IMR-90 (cell line): ENCODE measurements around the gene DCANP1. TPM values are rescaled to one million over a fixed set of nuclear protein-coding genes. Genes with fewer than 3 reads are reported as not detected.

ENCODE experiments used
- ATAC-seq: fragments of 200-7000 bp; cut with Tn5 transposase; 2 replicates; pipeline ENCODE4 v1.9.1; 2020; ENCODE audit warnings: low read depth, mild to moderate bottlenecking, moderate library complexity
- BruUV-seq: library from RNA; stranded (reverse); fragments of 400-500 nt; replicated peaks from 2 replicates; lab custom pipeline; 2021; lab: Mats Ljungman, UMichigan
- CTCF ChIA-PET: fragments of 300-600 bp; formaldehyde crosslinking; extraction: SDS; loops from one replicate; lab custom pipeline; 2021; ENCODE audit warnings: antibody characterized with exemption; lab: Yijun Ruan, JAX
- POLR2A ChIA-PET: fragments of 300-600 bp; sonication (Branson Sonifier 250); formaldehyde crosslinking; loops from one replicate; lab custom pipeline; 2022; ENCODE audit warnings: antibody characterized with exemption; ENCODE audit not compliant: unreplicated experiment; lab: Charles Lee
- DNase-seq: peaks from one replicate; pipeline ENCODE4 v3.0.0; 2013
- H2AFZ ChIP-seq: replicated peaks from 2 replicates; pipeline ENCODE3; 2013; ENCODE audit warnings: low read length, mild to moderate bottlenecking; ENCODE audit not compliant: poor library complexity
- H2AK5ac ChIP-seq: 2 replicates; pipeline ENCODE4 v1.6.1; 2013; ENCODE audit warnings: low read depth, low read length, inconsistent platforms
- H2AK9ac ChIP-seq: replicated peaks from 2 replicates; pipeline ENCODE3; 2013; ENCODE audit warnings: mild to moderate bottlenecking, low read depth, low read length, moderate library complexity; ENCODE audit not compliant: poor library complexity
- H2BK120ac ChIP-seq: 2 replicates; pipeline ENCODE4 v1.6.1; 2013; ENCODE audit warnings: low read depth, low read length, inconsistent platforms
- H2BK15ac ChIP-seq: 3 replicates; pipeline ENCODE4 v1.6.1; 2013; ENCODE audit warnings: low read depth, low read length, inconsistent platforms
- H2BK20ac ChIP-seq: 2 replicates; pipeline ENCODE4 v1.6.1; 2013; ENCODE audit warnings: low read depth, mild to moderate bottlenecking, inconsistent platforms, low read length, moderate library complexity
- H2BK5ac ChIP-seq: 2 replicates; pipeline ENCODE4 v1.6.1; 2013; ENCODE audit warnings: mild to moderate bottlenecking, low read depth, low read length, inconsistent platforms; ENCODE audit not compliant: poor library complexity, severe bottlenecking
- H3K14ac ChIP-seq: replicated peaks from 2 replicates; pipeline ENCODE4 v1.6.1; 2013; ENCODE audit warnings: low read depth, low read length, inconsistent platforms
- H3K18ac ChIP-seq: 2 replicates; pipeline ENCODE4 v1.6.1; 2013; ENCODE audit warnings: low read depth, low read length, control low read depth
- H3K23ac ChIP-seq: 2 replicates; pipeline ENCODE4 v1.6.1; 2013; ENCODE audit warnings: low read depth, low read length, inconsistent platforms
- H3K27ac ChIP-seq: 2 replicates; pipeline ENCODE4 v1.5.1; 2013; ENCODE audit warnings: mild to moderate bottlenecking, control low read depth, low read length; ENCODE audit not compliant: insufficient read depth
- H3K27me3 ChIP-seq: 2 replicates; pipeline ENCODE4 v1.6.1; 2013; ENCODE audit warnings: low read length; ENCODE audit not compliant: control insufficient read depth, insufficient read depth
- H3K36me3 ChIP-seq: 2 replicates; pipeline ENCODE4 v1.6.1; 2013; ENCODE audit warnings: low read length, mixed read lengths; ENCODE audit not compliant: control insufficient read depth, insufficient read depth
- H3K4ac ChIP-seq: 2 replicates; pipeline ENCODE4 v1.6.1; 2013; ENCODE audit warnings: low read depth, low read length, inconsistent platforms
- H3K4me1 ChIP-seq: 2 replicates; pipeline ENCODE4 v1.6.1; 2013; ENCODE audit warnings: low read length, mixed read lengths; ENCODE audit not compliant: control insufficient read depth, insufficient read depth
- H3K4me2 ChIP-seq: 2 replicates; pipeline ENCODE4 v1.6.1; 2013; ENCODE audit warnings: low read depth, mild to moderate bottlenecking, control low read depth, low read length, moderate library complexity
- H3K4me3 ChIP-seq: 2 replicates; pipeline ENCODE4 v1.5.1; 2013; ENCODE audit warnings: low read depth, mild to moderate bottlenecking, control low read depth, low read length, moderate library complexity; ENCODE audit not compliant: insufficient read depth
- H3K56ac ChIP-seq: 2 replicates; pipeline ENCODE4 v1.6.1; 2013; ENCODE audit warnings: low read length, inconsistent platforms; ENCODE audit not compliant: insufficient read depth; ENCODE audit errors: extremely low read depth
- H3K79me1 ChIP-seq, 2 experiments: 2 replicates each; pipeline ENCODE4 v1.6.1; 2013; ENCODE audit warnings: low read length in 2 of 2, inconsistent platforms in 1 of 2, low read depth in 1 of 2
- H3K9ac ChIP-seq: 2 replicates; pipeline ENCODE4 v1.6.1; 2013; ENCODE audit warnings: low read depth, low read length, control low read depth
- H3K9me1 ChIP-seq: 2 replicates; pipeline ENCODE4 v1.6.1; 2013; ENCODE audit warnings: low read length, inconsistent platforms; ENCODE audit not compliant: insufficient read depth
- H3K9me3 ChIP-seq: 2 replicates; pipeline ENCODE4 v1.6.1; 2013; ENCODE audit warnings: low read length; ENCODE audit not compliant: control insufficient read depth, insufficient read depth
- H4K20me1 ChIP-seq: 2 replicates; pipeline ENCODE4 v1.6.1; 2013; ENCODE audit warnings: low read length, inconsistent platforms; ENCODE audit not compliant: insufficient read depth
- H4K5ac ChIP-seq: 2 replicates; pipeline ENCODE4 v1.6.1; 2013; ENCODE audit warnings: mild to moderate bottlenecking, low read depth, low read length, control low read depth
- H4K8ac ChIP-seq, 2 experiments: 2 replicates each; pipeline ENCODE4 v1.6.1; 2013; ENCODE audit warnings: low read depth in 2 of 2, low read length in 2 of 2, control low read depth in 1 of 2, inconsistent platforms in 1 of 2
- H4K91ac ChIP-seq: 2 replicates; pipeline ENCODE4 v1.6.1; 2013; ENCODE audit warnings: low read depth, low read length, inconsistent platforms; ENCODE audit not compliant: insufficient read depth
- MAFK ChIP-seq: IDR thresholded peaks from 2 replicates; pipeline ENCODE4 v1.6.1; 2012; ENCODE audit warnings: low read depth, low read length, improper control_type of control experiment
- WGBS, 2 experiments: methylation state at CpG; one replicate each; pipeline versions ENCODE4 v1.1.5 to v1.1.7; 2013; ENCODE audit warnings: missing lambda C conversion rate in 2 of 2; ENCODE audit not compliant: insufficient read length in 1 of 2; ENCODE audit errors: extremely low coverage in 2 of 2; 5-methylcytosine and 5-hydroxymethylcytosine counted together
- dilution Hi-C: fragments of 300-500 bp; cut with HindIII; formaldehyde crosslinking; loops from one replicate; pipeline ENCODE4 v1.14.3; 2018; ENCODE audit warnings: low sequenced_read_pairs; ENCODE audit not compliant: unreplicated experiment
- in situ Hi-C: fragments of 300-500 bp; cut with MboI; formaldehyde crosslinking; loops from 3 replicates; pipeline ENCODE4 v1.14.3; 2019; ENCODE audit warnings: low sequenced_read_pairs, inconsistent platforms, mixed read lengths
- intact Hi-C: fragments of 100-400 bp; cut with micrococcal nuclease; formaldehyde crosslinking; loops from 2 replicates; pipeline ENCODE4 v1.10.0; 2022
- polyA plus RNA-seq, 3 experiments: library from polyadenylated mRNA; depleted of rRNA; stranded (reverse); fragments of >200 nt; gene quantifications; 2 replicates each; pipeline ENCODE4 v1.2.3, GENCODE V29; 2012; ENCODE audit warnings: low replicate concordance in 1 of 3
- total RNA-seq: library from RNA; depleted of rRNA; stranded (reverse); fragments of >200 nt; gene quantifications from 2 replicates; pipeline ENCODE4 v1.2.3, GENCODE V29; 2012

DCANP1 gene
- total and polyA plus RNA-seq, 2 of the 4 experiments (the other 2 are of a cell fraction) = not detected

GRCh38 chr5:135468541-135468940, 21.4 kb upstream of the DCANP1 start:
- H2AK9ac ChIP-seq = no peak overlapping the region
- no peaks in the 10 kb centered on the region for H4K20me1 ChIP-seq
- no peak overlapping the region for H4K8ac ChIP-seq
- H2AFZ ChIP-seq = peak overlapping the region; percentile 32
- no peak for TF ChIP-seq MAFK
- H3K14ac ChIP-seq = no peak overlapping the region
- H3K4me2 ChIP-seq = no peak overlapping the region
- CTCF ChIA-PET = no interaction called here
- dilution Hi-C loops (loop anchor here (25.0 kb wide), 1 partner anchor 94 kb away; no protein-coding TSS in a partner anchor), intact Hi-C loops (no loop called here), in situ Hi-C loops (loop anchor here (5.0 to 10.0 kb wide), 2 partner anchors 84 to 366 kb away; partner anchors contain the start of gene SLC25A48)
- no TSS peak for BruUV-seq
- no peak overlapping the region for H2BK5ac ChIP-seq
- no CpG with 5 or more reads among the region's 2 CpGs for WGBS, 2 experiments
- H2BK120ac ChIP-seq = no peak overlapping the region
- POLR2A ChIA-PET = no interaction called here
- H3K56ac ChIP-seq = no peak overlapping the region
- no peak overlapping the region for H2BK15ac ChIP-seq
- DNase-seq = no peak
- H3K27me3 ChIP-seq = peaks cover 69% of the 10 kb centered on the region
- H2BK20ac ChIP-seq = no peak overlapping the region
- no peaks in the 10 kb centered on the region for H3K79me1 ChIP-seq
- no peak overlapping the region for H2AK5ac ChIP-seq
- H3K9ac ChIP-seq = no peak overlapping the region
- H3K36me3 ChIP-seq = no peaks in the 10 kb centered on the region
- no peak overlapping the region for H4K5ac ChIP-seq
- H3K4me1 ChIP-seq = no peaks in the 10 kb centered on the region
- no peak overlapping the region for H4K91ac ChIP-seq
- no peaks in the 10 kb centered on the region for H3K9me1 ChIP-seq
- no peak overlapping the region for H3K23ac ChIP-seq
- no peaks in the 10 kb centered on the region for H3K9me3 ChIP-seq
- ATAC-seq = no peak
- H3K27ac ChIP-seq = no peak overlapping the region
- H3K4me3 ChIP-seq = no peak overlapping the region
- H3K4ac ChIP-seq = no peak overlapping the region
- H3K18ac ChIP-seq = no peak overlapping the region
